Liver (tissue), 9 donors: ENCODE data around the gene ARFIP1. TPM values are rescaled to one million over a fixed set of nuclear protein-coding genes. Genes with fewer than 3 reads are reported as not detected.
A peak's percentile ranks its signal among the peaks of the same experiment; 100 is the strongest.

Experiments
- DNase-seq: peaks from one replicate; pipeline ENCODE4 v3.0.0-alpha.2; 2017; ENCODE audit warnings: low spot score
- H3K27ac ChIP-seq, 2 donors: one replicate each; pipeline ENCODE4 v1.7.0; 2013; ENCODE audit warnings: inconsistent platforms in 2 of 2, low read length in 2 of 2, control low read depth in 1 of 2, low read depth in 1 of 2, mild to moderate bottlenecking in 1 of 2
- H3K27me3 ChIP-seq, 4 donors: one replicate each; pipeline versions ENCODE4 v1.6.1 to v1.7.0; 2013; ENCODE audit warnings: low read length in 3 of 4, inconsistent platforms in 1 of 4, mild to moderate bottlenecking in 1 of 4, moderate library complexity in 1 of 4; ENCODE audit not compliant: control insufficient read depth in 4 of 4, insufficient read depth in 4 of 4
- H3K36me3 ChIP-seq, 4 donors: one replicate each; pipeline versions ENCODE4 v1.6.1 to v1.7.0; 2013; ENCODE audit warnings: low read length in 3 of 4, mild to moderate bottlenecking in 3 of 4, low read depth in 1 of 4, moderate library complexity in 1 of 4; ENCODE audit not compliant: control insufficient read depth in 4 of 4, insufficient read depth in 3 of 4
- H3K4me1 ChIP-seq, 4 donors: one replicate each; pipeline versions ENCODE4 v1.6.1 to v1.7.0; 2013; ENCODE audit warnings: low read length in 3 of 4, mild to moderate bottlenecking in 3 of 4, moderate library complexity in 1 of 4; ENCODE audit not compliant: control insufficient read depth in 4 of 4, insufficient read depth in 4 of 4
- H3K4me3 ChIP-seq, 3 donors: one replicate each; pipeline versions ENCODE4 v1.6.1 to v1.7.0; 2013; ENCODE audit warnings: low read length in 3 of 3, control low read depth in 1 of 3, low read depth in 1 of 3, mild to moderate bottlenecking in 1 of 3
- H3K9ac ChIP-seq, 2 donors: one replicate each; pipeline ENCODE4 v1.7.0; 2013; ENCODE audit warnings: low read length in 2 of 2, mild to moderate bottlenecking in 2 of 2, moderate library complexity in 2 of 2, control low read depth in 1 of 2, low read depth in 1 of 2
- H3K9me3 ChIP-seq, 4 donors: one replicate each; pipeline versions ENCODE4 v1.6.1 to v1.7.0; 2013; ENCODE audit warnings: low read length in 3 of 4; ENCODE audit not compliant: control insufficient read depth in 4 of 4
- ATF3 ChIP-seq: IDR thresholded peaks from 2 replicates; pipeline ENCODE4 v1.6.1; 2016; ENCODE audit warnings: antibody characterized with exemption
- CTCF ChIP-seq: fragments of 150-350 bp; IDR thresholded peaks from 2 replicates; pipeline ENCODE4 v1.5.1; 2017; ENCODE audit warnings: improper control_type of control experiment, low read depth, low read length; ENCODE audit not compliant: missing input control
- FOXA2 ChIP-seq: IDR thresholded peaks from 2 replicates; pipeline ENCODE4 v1.6.1; 2016; ENCODE audit warnings: antibody characterized with exemption
- GABPA ChIP-seq, 2 donors: IDR thresholded peaks in 1 of 2; conservative IDR thresholded peaks in 1 of 2; 2 replicates each; pipeline ENCODE4 v1.6.1; 2016; ENCODE audit warnings: antibody characterized with exemption in 2 of 2, mild to moderate bottlenecking in 1 of 2, moderate library complexity in 1 of 2
- HNF4A ChIP-seq, 2 donors: conservative IDR thresholded peaks; 2 replicates each; pipeline ENCODE4 v1.6.1; 2016; ENCODE audit warnings: antibody characterized with exemption in 2 of 2, mild to moderate bottlenecking in 2 of 2
- HNF4G ChIP-seq: IDR thresholded peaks from 2 replicates; pipeline ENCODE4 v1.6.1; 2016; ENCODE audit warnings: antibody characterized with exemption
- JUND ChIP-seq, 2 donors: IDR thresholded peaks; 2 replicates each; pipeline ENCODE4 v1.6.1; 2016; ENCODE audit warnings: antibody characterized with exemption in 2 of 2
- MAX ChIP-seq: IDR thresholded peaks from 2 replicates; pipeline ENCODE4 v1.6.1; 2016; ENCODE audit warnings: antibody characterized with exemption
- NR2F2 ChIP-seq: IDR thresholded peaks from 2 replicates; pipeline ENCODE4 v1.6.1; 2016; ENCODE audit warnings: antibody characterized with exemption
- RAD21 ChIP-seq, 2 donors: IDR thresholded peaks; 2 replicates each; pipeline ENCODE4 v1.6.1; 2016; ENCODE audit warnings: antibody characterized with exemption in 2 of 2, mild to moderate bottlenecking in 2 of 2
- RXRA ChIP-seq, 2 donors: IDR thresholded peaks; 2 replicates each; pipeline ENCODE4 v1.6.1; 2017 to 2018; ENCODE audit warnings: antibody characterized with exemption in 2 of 2, mild to moderate bottlenecking in 1 of 2
- SP1 ChIP-seq: IDR thresholded peaks from 2 replicates; pipeline ENCODE4 v1.6.1; 2018; ENCODE audit warnings: antibody characterized with exemption, mild to moderate bottlenecking
- TAF1 ChIP-seq: conservative IDR thresholded peaks from 2 replicates; pipeline ENCODE4 v1.6.1; 2016; ENCODE audit warnings: antibody characterized with exemption, mild to moderate bottlenecking
- WGBS: extraction: QIAGEN DNeasy Blood & Tissue Kit; methylation state at CpG from one replicate; pipeline ENCODE4 v1.1.7; 2013; 5-methylcytosine and 5-hydroxymethylcytosine counted together
- polyA plus RNA-seq, 2 donors: library from polyadenylated mRNA; stranded (reverse) in 1 of 2; unstranded in 1 of 2; fragments of 200-250 nt in 1 of 2; fragments of >200 nt in 1 of 2; fragmentation: Nextera tagmentation in 1 of 2; extraction: Ambion mirVana in 1 of 2; gene quantifications; one replicate each; pipeline versions ENCODE4 v1.2.1 to v1.2.3, GENCODE V29; 2013 to 2015
- total RNA-seq, 2 donors: library from RNA; depleted of rRNA; stranded (reverse); fragments of >200 nt; gene quantifications; one replicate each; pipeline ENCODE4 v1.2.3, GENCODE V29; 2014
- donor health status: healthy.
- donor health status: healthy.
- donor health status: healthy.
- donor health status: healthy.
- donor health status: healthy.

Gene ARFIP1
- total and polyA plus RNA-seq, 4 donors, result 6.8 to 16.8 (median 14.9) TPM

- no peak overlapping the region for H3K4me3 ChIP-seq
- H3K9me3 ChIP-seq, result no peaks in the 10 kb centered on the region
- H3K27me3 ChIP-seq, result no peaks in the 10 kb centered on the region
- WGBS, result 76% methylated on average over 12 of the region's 12 CpGs
- H3K36me3 ChIP-seq, result no peaks in the 10 kb centered on the region
- no peak overlapping the region for H3K9ac ChIP-seq
- TF ChIP-seq TAF1 (no peak), SP1 (no peak), JUND (IDR thresholded peaks at IDR 0.05) (no peak), GABPA (IDR thresholded peaks at IDR 0.05 in 1 of 2, conservative IDR thresholded peaks at IDR 0.05 in 1 of 2) (no peak)
- peak; percentile 71 for DNase-seq
- peaks cover 0 to 11% (median 9%) of the 10 kb centered on the region in 4 donors for H3K4me1 ChIP-seq
- H3K27ac ChIP-seq, result no peak overlapping the region
Observed at GRCh38 chr4:152956650-152957436, 177.1 kb downstream of the ARFIP1 start.

- no peak overlapping the region for H3K27ac ChIP-seq
- H3K27me3 ChIP-seq, result no peaks in the 10 kb centered on the region
- H3K9me3 ChIP-seq, result no peaks in the 10 kb centered on the region
- WGBS, result 20% methylated on average over 11 of the region's 11 CpGs
- H3K9ac ChIP-seq, result no peak overlapping the region
- H3K4me1 ChIP-seq, result peaks cover 0 to 11% (median 9%) of the 10 kb centered on the region in 4 donors
- no peaks in the 10 kb centered on the region for H3K36me3 ChIP-seq
- no peak overlapping the region for H3K4me3 ChIP-seq
- no peak for DNase-seq
- TF ChIP-seq HNF4A (conservative IDR thresholded peaks at IDR 0.05) (peak; percentile 81 to 92), GABPA (IDR thresholded peaks at IDR 0.05 in 1 of 2, conservative IDR thresholded peaks at IDR 0.05 in 1 of 2) (peak in 1 of 2 donors; percentile 16), RXRA (IDR thresholded peaks at IDR 0.05) (peak; percentile 53 to 64), CTCF (no peak), RAD21 (IDR thresholded peaks at IDR 0.05) (peak; percentile 29 to 32), ATF3 (no peak), MAX (peak; percentile 41), FOXA2 (no peak), SP1 (peak; percentile 61), NR2F2 (peak; percentile 94), JUND (IDR thresholded peaks at IDR 0.05) (peak in 1 of 2 donors; percentile 12)
Observed at GRCh38 chr4:152957437-152958171, 177.8 kb downstream of the ARFIP1 start.

- H3K27me3 ChIP-seq, result no peaks in the 10 kb centered on the region
- no peak overlapping the region for H3K4me3 ChIP-seq
- H3K4me1 ChIP-seq, result peaks cover 0 to 11% (median 9%) of the 10 kb centered on the region in 4 donors
- no peaks in the 10 kb centered on the region for H3K36me3 ChIP-seq
- WGBS, result 82% methylated on average over 2 of the region's 2 CpGs
- no peak for TF ChIP-seq NR2F2
- TF ChIP-seq HNF4A (conservative IDR thresholded peaks at IDR 0.05), result no peak
- no peak for TF ChIP-seq HNF4G
- TF ChIP-seq MAX, result no peak
- no peak for TF ChIP-seq JUND (IDR thresholded peaks at IDR 0.05)
- TF ChIP-seq GABPA (IDR thresholded peaks at IDR 0.05 in 1 of 2, conservative IDR thresholded peaks at IDR 0.05 in 1 of 2), result no peak
- TF ChIP-seq RAD21 (IDR thresholded peaks at IDR 0.05), result no peak
- no peak for TF ChIP-seq CTCF
- no peaks in the 10 kb centered on the region for H3K9me3 ChIP-seq
- no peak for DNase-seq
- H3K27ac ChIP-seq, result no peak overlapping the region
- H3K9ac ChIP-seq, result no peak overlapping the region
Observed at GRCh38 chr4:152959080-152959479, 179.3 kb downstream of the ARFIP1 start.
